ENCODE data around the gene MIPOL1. TPM values are rescaled to one million over a fixed set of nuclear protein-coding genes. Genes with fewer than 3 reads are reported as not detected.
A peak's percentile ranks its signal among the peaks of the same experiment; 100 is the strongest.

Gene MIPOL1
- total and polyA plus RNA-seq, 2 of the 13 experiments (the other 11 are each of a cell fraction or from before 2014, with no cell fraction given) = 8.6 to 34.2 TPM

DNA sequence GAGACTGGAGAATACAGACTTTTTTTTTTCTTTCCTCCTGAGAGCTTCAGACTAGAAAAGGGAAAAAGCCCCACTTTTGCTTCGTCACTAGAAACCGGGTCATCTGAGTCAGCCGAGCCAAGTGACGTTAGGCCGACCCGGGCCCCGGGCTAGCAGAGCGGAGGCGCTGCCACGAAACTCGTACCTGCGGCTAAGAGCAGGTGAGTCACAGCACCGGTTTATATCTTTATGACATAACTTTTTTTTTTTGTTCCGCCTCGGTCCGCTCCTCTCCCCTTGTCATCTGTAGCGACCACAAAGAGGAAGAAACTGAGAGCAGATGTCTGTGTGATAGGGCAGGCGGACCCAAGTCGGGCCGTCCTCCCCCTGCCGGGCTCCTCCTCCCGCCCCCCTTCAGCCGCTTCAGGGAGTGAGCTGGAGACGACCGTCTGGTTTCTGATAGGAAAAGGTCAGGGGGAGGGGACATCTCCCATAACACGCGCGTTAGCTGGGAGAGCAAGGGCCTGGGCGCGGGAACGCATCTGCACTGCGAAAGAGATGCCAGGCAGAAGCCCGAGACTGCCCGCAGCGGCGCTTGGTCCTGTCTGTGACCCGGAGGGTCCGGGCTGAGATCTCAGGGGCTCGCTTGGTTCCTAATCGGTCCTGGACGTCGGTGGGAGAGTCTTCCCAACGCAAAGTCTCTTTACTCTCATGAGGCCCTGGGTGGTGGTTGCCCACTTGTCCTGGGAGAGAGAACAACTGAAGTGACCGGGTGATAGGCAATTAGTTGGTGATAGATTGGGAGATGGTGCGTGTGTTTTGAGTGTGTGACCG is 398.3 kb downstream of the MIPOL1 start (continued):
- TF ChIP-seq CAMTA2 (CRISPR knock-in tag; IDR thresholded peaks at IDR 0.05; ENCODE audit: borderline replicate concordance) = peak; percentile 88; the same call in 1 of the 2 replicates
- TF ChIP-seq, protein P1, sequence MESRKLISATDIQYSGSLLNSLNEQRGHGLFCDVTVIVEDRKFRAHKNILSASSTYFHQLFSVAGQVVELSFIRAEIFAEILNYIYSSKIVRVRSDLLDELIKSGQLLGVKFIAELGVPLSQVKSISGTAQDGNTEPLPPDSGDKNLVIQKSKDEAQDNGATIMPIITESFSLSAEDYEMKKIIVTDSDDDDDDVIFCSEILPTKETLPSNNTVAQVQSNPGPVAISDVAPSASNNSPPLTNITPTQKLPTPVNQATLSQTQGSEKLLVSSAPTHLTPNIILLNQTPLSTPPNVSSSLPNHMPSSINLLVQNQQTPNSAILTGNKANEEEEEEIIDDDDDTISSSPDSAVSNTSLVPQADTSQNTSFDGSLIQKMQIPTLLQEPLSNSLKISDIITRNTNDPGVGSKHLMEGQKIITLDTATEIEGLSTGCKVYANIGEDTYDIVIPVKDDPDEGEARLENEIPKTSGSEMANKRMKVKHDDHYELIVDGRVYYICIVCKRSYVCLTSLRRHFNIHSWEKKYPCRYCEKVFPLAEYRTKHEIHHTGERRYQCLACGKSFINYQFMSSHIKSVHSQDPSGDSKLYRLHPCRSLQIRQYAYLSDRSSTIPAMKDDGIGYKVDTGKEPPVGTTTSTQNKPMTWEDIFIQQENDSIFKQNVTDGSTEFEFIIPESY (CRISPR knock-in tag; IDR thresholded peaks at IDR 0.05) = no peak
- peak; percentile 83 for TF ChIP-seq NCOR1 (IDR thresholded peaks at IDR 0.05; ENCODE audit: borderline replicate concordance, low read length)
- 0 out of 2 replicates have a peak, but pooled peaks have one; percentile 40 for TF ChIP-seq LCORL (IDR thresholded peaks at IDR 0.05)
- TF ChIP-seq LCORL (CRISPR knock-in tag; IDR thresholded peaks at IDR 0.05) = peak; percentile 89; the same call in 1 of the 2 replicates
- TF ChIP-seq, protein P2, sequence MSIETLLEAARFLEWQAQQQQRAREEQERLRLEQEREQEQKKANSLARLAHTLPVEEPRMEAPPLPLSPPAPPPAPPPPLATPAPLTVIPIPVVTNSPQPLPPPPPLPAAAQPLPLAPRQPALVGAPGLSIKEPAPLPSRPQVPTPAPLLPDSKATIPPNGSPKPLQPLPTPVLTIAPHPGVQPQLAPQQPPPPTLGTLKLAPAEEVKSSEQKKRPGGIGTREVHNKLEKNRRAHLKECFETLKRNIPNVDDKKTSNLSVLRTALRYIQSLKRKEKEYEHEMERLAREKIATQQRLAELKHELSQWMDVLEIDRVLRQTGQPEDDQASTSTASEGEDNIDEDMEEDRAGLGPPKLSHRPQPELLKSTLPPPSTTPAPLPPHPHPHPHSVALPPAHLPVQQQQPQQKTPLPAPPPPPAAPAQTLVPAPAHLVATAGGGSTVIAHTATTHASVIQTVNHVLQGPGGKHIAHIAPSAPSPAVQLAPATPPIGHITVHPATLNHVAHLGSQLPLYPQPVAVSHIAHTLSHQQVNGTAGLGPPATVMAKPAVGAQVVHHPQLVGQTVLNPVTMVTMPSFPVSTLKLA (IDR thresholded peaks at IDR 0.05) = no peak
- TF ChIP-seq RAD21 (CRISPR knock-in tag; IDR thresholded peaks at IDR 0.05) = peak; percentile 48
- peak; percentile 88; the same call in 1 of the 2 replicates for TF ChIP-seq ZBTB7A (CRISPR knock-in tag; IDR thresholded peaks at IDR 0.05)
- TF ChIP-seq ZNF761 (CRISPR knock-in tag; conservative IDR thresholded peaks at IDR 0.05) = peak; percentile 96; the same call in 1 of the 2 replicates
- TF ChIP-seq FLYWCH1 (CRISPR knock-in tag; IDR thresholded peaks at IDR 0.05) = peak; percentile 74; the same call in 1 of the 2 replicates
- TF ChIP-seq, protein P3, sequence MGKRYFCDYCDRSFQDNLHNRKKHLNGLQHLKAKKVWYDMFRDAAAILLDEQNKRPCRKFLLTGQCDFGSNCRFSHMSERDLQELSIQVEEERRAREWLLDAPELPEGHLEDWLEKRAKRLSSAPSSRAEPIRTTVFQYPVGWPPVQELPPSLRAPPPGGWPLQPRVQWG (CRISPR knock-in tag; IDR thresholded peaks at IDR 0.05; ENCODE audit: borderline replicate concordance, low read depth) = no peak
- TF ChIP-seq ZNF816 (CRISPR knock-in tag; IDR thresholded peaks at IDR 0.05; ENCODE audit: borderline replicate concordance) = no peak
- TF ChIP-seq PHF8 (CRISPR knock-in tag; IDR thresholded peaks at IDR 0.05) = peak; percentile 93
- TF ChIP-seq, protein P4, sequence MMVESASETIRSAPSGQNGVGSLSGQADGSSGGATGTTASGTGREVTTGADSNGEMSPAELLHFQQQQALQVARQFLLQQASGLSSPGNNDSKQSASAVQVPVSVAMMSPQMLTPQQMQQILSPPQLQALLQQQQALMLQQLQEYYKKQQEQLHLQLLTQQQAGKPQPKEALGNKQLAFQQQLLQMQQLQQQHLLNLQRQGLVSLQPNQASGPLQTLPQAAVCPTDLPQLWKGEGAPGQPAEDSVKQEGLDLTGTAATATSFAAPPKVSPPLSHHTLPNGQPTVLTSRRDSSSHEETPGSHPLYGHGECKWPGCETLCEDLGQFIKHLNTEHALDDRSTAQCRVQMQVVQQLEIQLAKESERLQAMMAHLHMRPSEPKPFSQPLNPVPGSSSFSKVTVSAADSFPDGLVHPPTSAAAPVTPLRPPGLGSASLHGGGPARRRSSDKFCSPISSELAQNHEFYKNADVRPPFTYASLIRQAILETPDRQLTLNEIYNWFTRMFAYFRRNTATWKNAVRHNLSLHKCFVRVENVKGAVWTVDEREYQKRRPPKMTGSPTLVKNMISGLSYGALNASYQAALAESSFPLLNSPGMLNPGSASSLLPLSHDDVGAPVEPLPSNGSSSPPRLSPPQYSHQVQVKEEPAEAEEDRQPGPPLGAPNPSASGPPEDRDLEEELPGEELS (CRISPR knock-in tag; IDR thresholded peaks at IDR 0.05) = peak; percentile 83
- peak; percentile 72 for TF ChIP-seq TEAD3 (CRISPR knock-in tag; optimal IDR thresholded peaks at IDR 0.05; ENCODE audit: borderline replicate concordance)
- peak; percentile 97 for TF ChIP-seq ZNF292 (CRISPR knock-in tag; IDR thresholded peaks at IDR 0.05; ENCODE audit: borderline replicate concordance, low read depth)
- TF ChIP-seq, protein P5, sequence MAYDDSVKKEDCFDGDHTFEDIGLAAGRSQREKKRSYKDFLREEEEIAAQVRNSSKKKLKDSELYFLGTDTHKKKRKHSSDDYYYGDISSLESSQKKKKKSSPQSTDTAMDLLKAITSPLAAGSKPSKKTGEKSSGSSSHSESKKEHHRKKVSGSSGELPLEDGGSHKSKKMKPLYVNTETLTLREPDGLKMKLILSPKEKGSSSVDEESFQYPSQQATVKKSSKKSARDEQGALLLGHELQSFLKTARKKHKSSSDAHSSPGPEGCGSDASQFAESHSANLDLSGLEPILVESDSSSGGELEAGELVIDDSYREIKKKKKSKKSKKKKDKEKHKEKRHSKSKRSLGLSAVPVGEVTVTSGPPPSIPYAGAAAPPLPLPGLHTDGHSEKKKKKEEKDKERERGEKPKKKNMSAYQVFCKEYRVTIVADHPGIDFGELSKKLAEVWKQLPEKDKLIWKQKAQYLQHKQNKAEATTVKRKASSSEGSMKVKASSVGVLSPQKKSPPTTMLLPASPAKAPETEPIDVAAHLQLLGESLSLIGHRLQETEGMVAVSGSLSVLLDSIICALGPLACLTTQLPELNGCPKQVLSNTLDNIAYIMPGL (CRISPR knock-in tag; IDR thresholded peaks at IDR 0.05; ENCODE audit: borderline replicate concordance in 1 of 2, low read depth in 1 of 2) = peak; percentile 96 to 97
- peak; percentile 97 for TF ChIP-seq RFX5 (IDR thresholded peaks at IDR 0.05; ENCODE audit: low read depth, low read length)
- TF ChIP-seq FIP1L1 (IDR thresholded peaks at IDR 0.05; ENCODE audit: borderline replicate concordance, insufficient read depth, low read depth, low read length) = 0 out of 2 replicates have a peak, but pooled peaks have one; percentile 50
